Mesodermal cell (in vitro differentiated cells): Measurements from ENCODE around the gene C5orf63.
"Not testable (repeated sequence)": the region's sequence is repeated elsewhere in the genome, so short reads cannot be mapped to it uniquely, and the experiment has no call there.

Experiments
- H3K27ac ChIP-seq: 2 replicates; pipeline ENCODE4 v1.7.0; 2013; ENCODE audit warnings: mild to moderate bottlenecking, low read depth, low read length, moderate library complexity; ENCODE audit not compliant: severe bottlenecking
- H3K36me3 ChIP-seq: 2 replicates; pipeline ENCODE4 v1.7.1; 2013; ENCODE audit warnings: mild to moderate bottlenecking, low read length, moderate library complexity; ENCODE audit not compliant: control insufficient read depth, insufficient read depth
- H3K4me1 ChIP-seq: one replicate; pipeline ENCODE4 v1.7.1; 2013; ENCODE audit warnings: mild to moderate bottlenecking, low read length; ENCODE audit not compliant: insufficient read depth, control insufficient read depth, poor library complexity, severe bottlenecking
- H3K4me3 ChIP-seq: 2 replicates; pipeline ENCODE4 v1.7.0; 2013; ENCODE audit warnings: low read length, control low read depth, mild to moderate bottlenecking; ENCODE audit not compliant: insufficient read depth, poor library complexity, severe bottlenecking; ENCODE audit errors: extremely low read depth
- H3K9me3 ChIP-seq: 2 replicates; pipeline ENCODE4 v1.7.1; 2013; ENCODE audit warnings: mild to moderate bottlenecking, low read length, moderate library complexity; ENCODE audit not compliant: control insufficient read depth
- WGBS, 2 experiments: methylation state at CpG; one replicate each; pipeline ENCODE4 v1.1.5; 2013; ENCODE audit warnings: missing lambda C conversion rate in 2 of 2; ENCODE audit not compliant: insufficient coverage in 2 of 2; 5-methylcytosine and 5-hydroxymethylcytosine counted together

C5orf63 gene

GRCh38 chr5:127007522-127007921, 65.8 kb downstream of the C5orf63 start:
- Histone ChIP-seq H3K9me3 (no peaks in the 10 kb centered on the region), H3K4me3 (no peak overlapping the region), H3K27ac (no peak overlapping the region), H3K4me1 (peaks cover 8% of the 10 kb centered on the region), H3K36me3 (no peaks in the 10 kb centered on the region)
- WGBS, 2 experiments, result no CpG with 5 or more reads among the region's 1 CpG

GRCh38 chr5:127006744-127007143, 66.6 kb downstream of the C5orf63 start:
- Histone ChIP-seq H3K4me3 (no peak overlapping the region), H3K9me3 (no peaks in the 10 kb centered on the region), H3K4me1 (peaks cover 15% of the 10 kb centered on the region), H3K27ac (no peak overlapping the region), H3K36me3 (no peaks in the 10 kb centered on the region)
- 100% methylated on average over 1 to 2 of the region's 5 CpGs for WGBS, 2 experiments

GRCh38 chr5:127005282-127005681, 68.0 kb downstream of the C5orf63 start:
- H3K4me3 ChIP-seq, H3K9me3 ChIP-seq, H3K36me3 ChIP-seq, H3K27ac ChIP-seq: not testable (repeated sequence)
- peaks cover 23% of the 10 kb centered on the region for H3K4me1 ChIP-seq
- 83 to 86% methylated on average over 1 of the region's 3 CpGs for WGBS, 2 experiments

GRCh38 chr5:127004721-127005120, 68.6 kb downstream of the C5orf63 start:
- WGBS, 2 experiments, result 90% methylated on average over 2 to 3 of the region's 3 CpGs
- H3K4me1 ChIP-seq, result peaks cover 23% of the 10 kb centered on the region

GRCh38 chr5:127003798-127004495, 69.4 kb downstream of the C5orf63 start:
- WGBS, 2 experiments, result 90 to 96% methylated on average over 3 to 4 of the region's 7 CpGs
- Histone ChIP-seq H3K4me3 (no peak overlapping the region), H3K36me3 (no peaks in the 10 kb centered on the region), H3K27ac (no peak overlapping the region), H3K9me3 (no peaks in the 10 kb centered on the region), H3K4me1 (peaks cover 23% of the 10 kb centered on the region)

More at GRCh38 chr5:127004721-127005120, 68.6 kb downstream of the C5orf63 start:
- Histone ChIP-seq H3K36me3 (no peaks in the 10 kb centered on the region), H3K9me3 (no peaks in the 10 kb centered on the region), H3K4me3 (no peak overlapping the region), H3K27ac (no peak overlapping the region)

GRCh38 chr5:127002390-127002789, 70.9 kb downstream of the C5orf63 start:
- Histone ChIP-seq H3K4me1 (peaks cover 29% of the 10 kb centered on the region), H3K27ac (peak overlapping the region; percentile 99), H3K36me3 (no peaks in the 10 kb centered on the region), H3K9me3 (no peaks in the 10 kb centered on the region), H3K4me3 (no peak overlapping the region)
- 59 to 64% methylated on average over 2 to 3 of the region's 3 CpGs for WGBS, 2 experiments

GRCh38 chr5:127001621-127002296, 71.5 kb downstream of the C5orf63 start:
- no peaks in the 10 kb centered on the region for H3K9me3 ChIP-seq
- H3K27ac ChIP-seq, result peak overlapping the region; percentile 99
- H3K36me3 ChIP-seq, result no peaks in the 10 kb centered on the region
- H3K4me1 ChIP-seq, result peaks cover 30% of the 10 kb centered on the region
- 53 to 100% methylated on average over 1 to 3 of the region's 4 CpGs for WGBS, 2 experiments
- H3K4me3 ChIP-seq, result no peak overlapping the region
